HEK293 (cell line): ENCODE data around the gene TVP23C.

Experiments used
- CTCF ChIA-PET: fragments of 350-600 bp; formaldehyde crosslinking; extraction: SDS; loops from one replicate; lab custom pipeline; 2021; ENCODE audit warnings: antibody characterized with exemption; lab: Yijun Ruan, JAX
- POLR2A ChIA-PET: fragments of 300-600 bp; formaldehyde crosslinking; extraction: SDS; loops from one replicate; lab custom pipeline; 2020; ENCODE audit warnings: antibody characterized with exemption, inconsistent platforms; lab: Yijun Ruan, JAX
- H3K27ac ChIP-seq: fragments of 200-500 bp; sonication (Bioruptor generic); 2 replicates; pipeline ENCODE4 v1.5.1; 2014; ENCODE audit warnings: low read depth, low read length, control low read depth, inconsistent platforms; ENCODE audit errors: extremely low read depth
- H3K36me3 ChIP-seq, 2 experiments: fragments of 200-500 bp in 1 of 2; sonication (Bioruptor generic) in 1 of 2; 1 replicate in 1 of 2; 2 replicates in 1 of 2; pipeline ENCODE4 v1.5.1; 2014 to 2017; ENCODE audit warnings: inconsistent platforms in 2 of 2, low read length in 2 of 2; ENCODE audit not compliant: control insufficient read depth in 2 of 2, insufficient read depth in 1 of 2
- H3K4me1 ChIP-seq: fragments of 200-500 bp; sonication (Bioruptor generic); 2 replicates; pipeline ENCODE4 v1.5.1; 2014; ENCODE audit warnings: mild to moderate bottlenecking, low read length, inconsistent platforms; ENCODE audit not compliant: control insufficient read depth, insufficient read depth
- H3K4me3 ChIP-seq: 2 replicates; pipeline ENCODE4 v1.5.1; 2011; ENCODE audit warnings: low read depth, mild to moderate bottlenecking, control low read depth, low read length, moderate library complexity
- H3K9me3 ChIP-seq: fragments of 200-500 bp; sonication (Bioruptor generic); 2 replicates; pipeline ENCODE4 v1.5.1; 2014; ENCODE audit warnings: low read depth, low read length, inconsistent platforms; ENCODE audit not compliant: control insufficient read depth, insufficient read depth
- CTCF ChIP-seq: fragments of 450-650 bp; formaldehyde crosslinking; IDR thresholded peaks from 2 replicates; pipeline ENCODE4 v1.5.1; 2016; ENCODE audit warnings: missing biosample characterization, missing genetic modification characterization
- HOXD13 ChIP-seq: sonication (generic); formaldehyde crosslinking; IDR thresholded peaks from 2 replicates; pipeline ENCODE4 v1.8.0; 2022; ENCODE audit warnings: missing genetic modification reagents, borderline replicate concordance
- MYNN ChIP-seq: fragments of 450-650 bp; formaldehyde crosslinking; IDR thresholded peaks from 2 replicates; pipeline ENCODE4 v1.5.1; 2016; ENCODE audit warnings: missing biosample characterization, missing genetic modification characterization, borderline replicate concordance
- SCRT2 ChIP-seq: fragments of 450-650 bp; formaldehyde crosslinking; IDR thresholded peaks from 2 replicates; pipeline ENCODE4 v1.5.1; 2016; ENCODE audit warnings: missing biosample characterization, missing genetic modification characterization
- SP7 ChIP-seq: fragments of 450-650 bp; formaldehyde crosslinking; IDR thresholded peaks from 2 replicates; pipeline ENCODE4 v1.5.1; 2016; ENCODE audit warnings: missing biosample characterization, missing genetic modification characterization
- ZBTB1 ChIP-seq: fragments of 450-650 bp; formaldehyde crosslinking; IDR thresholded peaks from 2 replicates; pipeline ENCODE4 v1.5.1; 2016; ENCODE audit warnings: missing biosample characterization, missing genetic modification characterization
- ZBTB7A ChIP-seq: fragments of 450-650 bp; formaldehyde crosslinking; IDR thresholded peaks from 2 replicates; pipeline ENCODE4 v1.5.1; 2016; ENCODE audit warnings: low read depth, missing biosample characterization, missing genetic modification characterization
- ZFP69B ChIP-seq: fragments of 450-650 bp; formaldehyde crosslinking; IDR thresholded peaks from 2 replicates; pipeline ENCODE4 v1.5.1; 2016; ENCODE audit warnings: missing biosample characterization, missing genetic modification characterization
- ZIC2 ChIP-seq: fragments of 450-650 bp; formaldehyde crosslinking; IDR thresholded peaks from 2 replicates; pipeline ENCODE4 v1.5.1; 2016; ENCODE audit warnings: missing biosample characterization, missing genetic modification characterization
- ZNF112 ChIP-seq: fragments of 450-650 bp; formaldehyde crosslinking; IDR thresholded peaks from 2 replicates; pipeline ENCODE4 v1.5.0; 2017; ENCODE audit warnings: missing biosample characterization, missing genetic modification characterization
- ZNF248 ChIP-seq: fragments of 450-650 bp; formaldehyde crosslinking; IDR thresholded peaks from 2 replicates; pipeline ENCODE4 v1.5.1; 2017; ENCODE audit warnings: missing biosample characterization, missing genetic modification characterization
- ZNF280D ChIP-seq: fragments of 450-650 bp; formaldehyde crosslinking; IDR thresholded peaks from 2 replicates; pipeline ENCODE4 v1.5.1; 2016; ENCODE audit warnings: missing biosample characterization, missing genetic modification characterization
- ZNF423 ChIP-seq: fragments of 450-650 bp; formaldehyde crosslinking; IDR thresholded peaks from 2 replicates; pipeline ENCODE4 v1.5.1; 2016; ENCODE audit warnings: missing biosample characterization, missing genetic modification characterization
- ZNF518A ChIP-seq: fragments of 450-650 bp; formaldehyde crosslinking; conservative IDR thresholded peaks from 2 replicates; pipeline ENCODE4 v1.5.1; 2016; ENCODE audit warnings: low read depth, missing biosample characterization, missing genetic modification characterization
- ZNF529 ChIP-seq: fragments of 450-650 bp; formaldehyde crosslinking; IDR thresholded peaks from 2 replicates; pipeline ENCODE4 v1.5.1; 2017; ENCODE audit warnings: missing genetic modification characterization, missing biosample characterization; ENCODE audit not compliant: insufficient replicate concordance
- ZNF555 ChIP-seq: fragments of 450-650 bp; formaldehyde crosslinking; conservative IDR thresholded peaks from 2 replicates; pipeline ENCODE4 v1.5.1; 2017; ENCODE audit warnings: missing biosample characterization, mild to moderate bottlenecking, missing genetic modification characterization, inconsistent platforms
- ZNF677 ChIP-seq: fragments of 450-650 bp; IDR thresholded peaks from 2 replicates; pipeline ENCODE4 v1.5.0; 2018; ENCODE audit warnings: missing biosample characterization, mild to moderate bottlenecking, missing genetic modification characterization, moderate library complexity
- ZNF747 ChIP-seq: fragments of 450-650 bp; formaldehyde crosslinking; IDR thresholded peaks from 2 replicates; pipeline ENCODE4 v1.5.1; 2016; ENCODE audit warnings: missing biosample characterization, missing genetic modification characterization
- ZNF777 ChIP-seq: fragments of 450-650 bp; formaldehyde crosslinking; IDR thresholded peaks from 2 replicates; pipeline ENCODE4 v1.5.1; 2017; ENCODE audit warnings: missing biosample characterization, missing genetic modification characterization, borderline replicate concordance

TVP23C gene

GRCh38 chr17:15488557-15488956 lies 74.7 kb downstream of the TVP23C start:
- TF ChIP-seq ZNF248 (tag by site-specific recombination) (no peak), SCRT2 (tag by site-specific recombination) (peak; percentile 32; the same call in 1 of the 2 replicates)
- CTCF ChIA-PET, result interaction anchor here (1.3 to 5.1 kb wide), 3 partner anchors 14 to 22 kb away, joined by 3 to 31 read pairs (median 3); partner anchors contain the start of gene CDRT4

GRCh38 chr17:15485045-15485444 lies 78.2 kb downstream of the TVP23C start:
- H3K27ac ChIP-seq, result no peak overlapping the region
- H3K4me3 ChIP-seq, result no peak overlapping the region
- no peaks in the 10 kb centered on the region for H3K9me3 ChIP-seq
- TF ChIP-seq ZNF555 (tag by site-specific recombination) (no peak), ZNF518A (no peak), ZBTB7A (tag by site-specific recombination) (no peak), CTCF (no peak), ZBTB1 (tag by site-specific recombination) (no peak), ZNF112 (no peak), ZNF423 (tag by site-specific recombination) (no peak)
- peaks cover under 1% of the 10 kb centered on the region; the same call in 1 of the 2 replicates for H3K4me1 ChIP-seq
- ChIA-PET CTCF (interaction anchor here (0.6 to 1.3 kb wide), 3 partner anchors 18 to 1654 kb away, joined by 4 to 9 read pairs (median 4); no protein-coding TSS in a partner anchor), POLR2A (no interaction called here)
- peaks cover 0 to 39% of the 10 kb centered on the region in 2 experiments; a peak in 2 of 3 replicates for H3K36me3 ChIP-seq

More at GRCh38 chr17:15488557-15488956, 74.7 kb downstream of the TVP23C start:
- H3K4me1 ChIP-seq, result no peaks in the 10 kb centered on the region
- H3K27ac ChIP-seq, result no peak overlapping the region
- H3K4me3 ChIP-seq, result no peak overlapping the region
- H3K9me3 ChIP-seq, result no peaks in the 10 kb centered on the region
- POLR2A ChIA-PET, result no interaction called here
- peaks cover 0 to 36% of the 10 kb centered on the region in 2 experiments; a peak in 2 of 3 replicates for H3K36me3 ChIP-seq

GRCh38 chr17:15483431-15483830 lies 79.9 kb downstream of the TVP23C start:
- H3K4me1 ChIP-seq, result peaks cover 6% of the 10 kb centered on the region
- peaks cover 0 to 36% of the 10 kb centered on the region in 2 experiments; a peak in 2 of 3 replicates for H3K36me3 ChIP-seq
- ChIA-PET CTCF (interaction anchor here (0.6 to 1.4 kb wide), 2 partner anchors 11 to 53 kb away, joined by 3 read pairs; no protein-coding TSS in a partner anchor), POLR2A (no interaction called here)
- H3K4me3 ChIP-seq, result no peak overlapping the region
- H3K9me3 ChIP-seq, result no peaks in the 10 kb centered on the region
- H3K27ac ChIP-seq, result no peak overlapping the region
- no peak for TF ChIP-seq SCRT2 (tag by site-specific recombination)
- TF ChIP-seq ZNF280D (tag by site-specific recombination), result no peak
- no peak for TF ChIP-seq MYNN (tag by site-specific recombination)
- no peak for TF ChIP-seq HOXD13 (CRISPR knock-in tag)
- no peak for TF ChIP-seq ZFP69B (tag by site-specific recombination)
- TF ChIP-seq ZIC2 (tag by site-specific recombination), result no peak
- TF ChIP-seq ZNF747, result no peak
- TF ChIP-seq SP7 (tag by site-specific recombination), result no peak
- no peak for TF ChIP-seq ZNF423 (tag by site-specific recombination)
- no peak for TF ChIP-seq ZNF777
- no peak for TF ChIP-seq ZNF529 (tag by site-specific recombination)
- no peak for TF ChIP-seq ZNF677 (tag by site-specific recombination)
